HepG2 (cell line): ENCODE data around the gene ERLIN1. TPM values are rescaled to one million over a fixed set of nuclear protein-coding genes. Genes with fewer than 3 reads are reported as not detected.

Experiments used
- ATAC-seq: fragments of 200-7000 bp; cut with Tn5 transposase; 3 replicates; pipeline ENCODE4 v1.9.1; 2020; ENCODE audit warnings: mild to moderate bottlenecking, moderate library complexity
- BruUV-seq: library from RNA; stranded (reverse); fragments of 400-500 nt; replicated peaks from 2 replicates; lab custom pipeline; 2021; lab: Mats Ljungman, UMichigan
- CTCF ChIA-PET: fragments of 300-600 bp; formaldehyde crosslinking; extraction: SDS; loops from one replicate; lab custom pipeline; 2021; ENCODE audit warnings: low total read pairs, inconsistent platforms, low intra/inter-chr PET ratio; lab: Yijun Ruan, JAX
- POLR2A ChIA-PET: fragments of 350-600 bp; sonication (Branson Sonifier 250); formaldehyde crosslinking; loops from one replicate; lab custom pipeline; 2020; ENCODE audit warnings: antibody characterized with exemption, inconsistent platforms; lab: Yijun Ruan, JAX
- DNase-seq: peaks from one replicate; pipeline ENCODE4 v3.0.0-alpha.2; 2015; ENCODE audit warnings: low spot score
- FAIRE-seq: peaks from 3 replicates; lab custom pipeline; 2011; peaks lifted over from hg19 to GRCh38; lab: Jason Lieb, UNC
- H2AFZ ChIP-seq: one replicate; pipeline ENCODE4 v1.6.1; 2011; ENCODE audit warnings: low read length, inconsistent platforms
- H3K27ac ChIP-seq: fragments of 300-600 bp; 3 replicates; pipeline ENCODE4 v1.8.0; 2011; ENCODE audit warnings: mixed run types, mild to moderate bottlenecking, mixed read lengths, low read length, inconsistent platforms; ENCODE audit not compliant: insufficient read depth; ENCODE audit errors: extremely low read length
- H3K27me3 ChIP-seq, 2 experiments: fragments of 200-600 bp in 1 of 2; 2 replicates in 1 of 2; 3 replicates in 1 of 2; pipeline versions ENCODE4 v1.6.0 to v1.8.0; 2011; ENCODE audit warnings: low read length in 2 of 2, mild to moderate bottlenecking in 2 of 2, moderate library complexity in 2 of 2, inconsistent platforms in 1 of 2; ENCODE audit not compliant: insufficient read depth in 2 of 2, control insufficient read depth in 1 of 2
- H3K36me3 ChIP-seq, 2 experiments: fragments of 200-600 bp in 1 of 2; replicated peaks in 1 of 2; 2 replicates in 1 of 2; 3 replicates in 1 of 2; pipeline versions ENCODE4 v1.5.1 to v1.8.0; 2011; ENCODE audit warnings: low read length in 2 of 2, inconsistent platforms in 1 of 2; ENCODE audit not compliant: insufficient read depth in 2 of 2, control insufficient read depth in 1 of 2
- H3K4me1 ChIP-seq: 2 replicates; pipeline ENCODE4 v1.5.1; 2012; ENCODE audit warnings: low read length, inconsistent platforms; ENCODE audit not compliant: insufficient read depth
- H3K4me2 ChIP-seq: 2 replicates; pipeline ENCODE4 v1.6.0; 2011; ENCODE audit warnings: low read depth, low read length, inconsistent platforms
- H3K4me3 ChIP-seq, 3 experiments: fragments of 200-600 bp in 1 of 3; sonication (generic), shearing (Covaris generic) in 1 of 3; replicated peaks in 1 of 3; 2 replicates each; pipeline ENCODE4 v1.5.1; 2011 to 2016; ENCODE audit warnings: low read length in 3 of 3, inconsistent platforms in 2 of 3, low read depth in 2 of 3, mild to moderate bottlenecking in 2 of 3, control low read depth in 1 of 3, mixed read lengths in 1 of 3; ENCODE audit not compliant: insufficient read depth in 1 of 3
- H3K79me2 ChIP-seq: one replicate; pipeline ENCODE4 v1.6.1; 2011; ENCODE audit warnings: low read length, inconsistent platforms; ENCODE audit not compliant: insufficient read depth
- H3K9ac ChIP-seq: 2 replicates; pipeline ENCODE4 v1.6.0; 2011; ENCODE audit warnings: mild to moderate bottlenecking, low read depth, low read length, inconsistent platforms; ENCODE audit not compliant: insufficient read depth
- H3K9me3 ChIP-seq: 2 replicates; pipeline ENCODE4 v1.5.1; 2012; ENCODE audit warnings: mild to moderate bottlenecking, low read length
- H4K20me1 ChIP-seq: 2 replicates; pipeline ENCODE4 v1.6.0; 2011; ENCODE audit warnings: inconsistent platforms, mild to moderate bottlenecking, low read length, moderate library complexity; ENCODE audit not compliant: insufficient read depth
- CBX1 ChIP-seq: IDR thresholded peaks from one replicate; pipeline ENCODE4 v1.6.1; 2016; ENCODE audit warnings: antibody characterized with exemption, low read depth
- CBX2 ChIP-seq, 2 experiments: fragments of 200-600 bp in 1 of 2; sonication (generic); formaldehyde crosslinking in 1 of 2; IDR thresholded peaks; 2 replicates each; pipeline versions ENCODE4 v1.7.0 to v1.8.1; 2018 to 2022; ENCODE audit warnings: low read depth in 2 of 2, low read length in 1 of 2, mild to moderate bottlenecking in 1 of 2, missing genetic modification reagents in 1 of 2
- CSRNP2 ChIP-seq: sonication (generic); formaldehyde crosslinking; conservative IDR thresholded peaks from 2 replicates; pipeline ENCODE4 v1.8.0; 2022; ENCODE audit warnings: low read depth, missing genetic modification reagents
- EEA1 ChIP-seq: sonication (generic); formaldehyde crosslinking; IDR thresholded peaks from 2 replicates; pipeline ENCODE4 v1.5.1; 2020; ENCODE audit warnings: mild to moderate bottlenecking, missing genetic modification reagents, borderline replicate concordance
- GPN1 ChIP-seq: sonication (generic); formaldehyde crosslinking; IDR thresholded peaks from 2 replicates; pipeline ENCODE4 v1.5.1; 2020; ENCODE audit warnings: missing genetic modification reagents, borderline replicate concordance
- YEATS4 ChIP-seq: sonication (generic); formaldehyde crosslinking; IDR thresholded peaks from 2 replicates; pipeline ENCODE4 v1.4.0; 2020; ENCODE audit warnings: missing genetic modification reagents, borderline replicate concordance
- ZBTB33 ChIP-seq: sonication (generic); formaldehyde crosslinking; IDR thresholded peaks from 2 replicates; pipeline ENCODE4 v1.4.0; 2020; ENCODE audit warnings: missing genetic modification reagents
- ZNF235 ChIP-seq: sonication (generic); formaldehyde crosslinking; IDR thresholded peaks from 2 replicates; pipeline ENCODE4 v1.8.1; 2023; ENCODE audit warnings: mild to moderate bottlenecking, missing genetic modification reagents, borderline replicate concordance
- ZNF350 ChIP-seq: sonication (generic); formaldehyde crosslinking; IDR thresholded peaks from 2 replicates; pipeline ENCODE4 v1.4.0; 2020; ENCODE audit warnings: mild to moderate bottlenecking, low read depth, missing genetic modification reagents, borderline replicate concordance
- ZNF557 ChIP-seq: sonication (generic); formaldehyde crosslinking; IDR thresholded peaks from 2 replicates; pipeline ENCODE4 v1.4.0; 2020; ENCODE audit warnings: missing genetic modification reagents
- ZNF577 ChIP-seq: sonication (generic); formaldehyde crosslinking; IDR thresholded peaks from 2 replicates; pipeline ENCODE4 v1.4.0; 2020; ENCODE audit warnings: mild to moderate bottlenecking, low read depth, missing genetic modification reagents, borderline replicate concordance
- ZNF629 ChIP-seq: sonication (generic); formaldehyde crosslinking; conservative IDR thresholded peaks from 2 replicates; pipeline ENCODE4 v1.5.0; 2020; ENCODE audit warnings: missing genetic modification reagents
- ZNF660 ChIP-seq: sonication (generic); formaldehyde crosslinking; IDR thresholded peaks from 2 replicates; pipeline ENCODE4 v1.5.1; 2020; ENCODE audit warnings: mild to moderate bottlenecking, low read depth, missing genetic modification reagents, borderline replicate concordance
- ZNF747 ChIP-seq: sonication (generic); formaldehyde crosslinking; IDR thresholded peaks from 2 replicates; pipeline ENCODE4 v1.8.1; 2023; ENCODE audit warnings: missing genetic modification reagents, mild to moderate bottlenecking, borderline replicate concordance
- ZNF790 ChIP-seq: sonication (generic); formaldehyde crosslinking; IDR thresholded peaks from 2 replicates; pipeline ENCODE4 v1.8.0; 2022; ENCODE audit warnings: missing genetic modification reagents, mild to moderate bottlenecking, borderline replicate concordance
- ZSCAN30 ChIP-seq: sonication (generic); formaldehyde crosslinking; IDR thresholded peaks from 2 replicates; pipeline ENCODE4 v1.5.0; 2020; ENCODE audit warnings: mild to moderate bottlenecking, missing genetic modification reagents
- ZUFSP ChIP-seq: sonication (generic); formaldehyde crosslinking; IDR thresholded peaks from 2 replicates; pipeline ENCODE4 v1.9.0; 2021; ENCODE audit warnings: missing genetic modification reagents, mild to moderate bottlenecking, borderline replicate concordance
- WGBS: methylation state at CpG from one replicate; pipeline ENCODE4 v1.1.6; 2017; ENCODE audit warnings: low lambda C conversion rate; 5-methylcytosine and 5-hydroxymethylcytosine counted together
- in situ Hi-C: cut with HindIII; loops from 2 replicates; pipeline ENCODE4 v1.10.0; 2017; ENCODE audit warnings: low pct_unique_long_range_greater_than_20kb; ENCODE audit not compliant: extremely low pct_ligation_motif_present
- intact Hi-C: fragments of 100-400 bp; cut with micrococcal nuclease; formaldehyde crosslinking; loops from one replicate; pipeline ENCODE4 v1.10.0; 2022; ENCODE audit not compliant: unreplicated experiment
- polyA plus RNA-seq, 8 experiments: library from polyadenylated mRNA; depleted of rRNA in 3 of 8; stranded (reverse) in 7 of 8; unstranded in 1 of 8; fragments of >200 nt; fragmentation: Illumina TruSeq in 4 of 8; extraction: Trizol in 4 of 8; gene quantifications; 2 replicates each; pipeline versions ENCODE4 v1.2.1 to v1.2.3, GENCODE V29; 2011 to 2016; ENCODE audit warnings: low read depth in 4 of 8, missing spikeins in 1 of 8, mixed read lengths in 1 of 8; ENCODE audit not compliant: insufficient read depth in 1 of 8
- total RNA-seq, 5 experiments: library from RNA; depleted of rRNA; stranded (reverse); fragments of >200 nt; fragmentation: Illumina TruSeq; extraction: Trizol; gene quantifications; 2 replicates each; pipeline ENCODE4 v1.2.3, GENCODE V29; 2016; ENCODE audit warnings: low read depth in 1 of 5

The ERLIN1 gene
- total and polyA plus RNA-seq, 2 of the 13 experiments (the other 11 are each of a cell fraction or from before 2014, with no cell fraction given) = 56.8 to 69.3 TPM

DNA sequence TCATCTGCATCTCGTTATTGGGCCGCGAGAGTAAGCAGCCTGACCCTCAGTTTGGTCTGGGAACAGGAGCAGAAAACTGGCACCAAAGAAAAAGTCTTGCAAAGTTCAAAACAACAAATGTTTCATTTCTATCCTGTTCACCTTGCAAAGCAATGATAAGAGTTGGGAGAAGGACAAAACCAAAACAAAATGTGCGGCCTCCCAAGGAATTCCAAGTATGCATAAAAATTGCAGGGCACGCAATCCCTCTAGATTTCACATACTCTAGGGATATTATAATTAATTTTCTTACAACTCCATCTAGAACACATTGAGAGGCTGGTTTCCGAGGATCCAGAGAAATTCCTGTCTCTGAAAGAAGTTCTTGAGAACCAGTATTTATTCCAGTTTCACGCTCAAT is 23.5 kb upstream of the ERLIN1 start (continued):
- no peak for TF ChIP-seq ZUFSP (CRISPR knock-in tag)
- no peak for TF ChIP-seq ZNF557 (CRISPR knock-in tag)
- no peak for TF ChIP-seq ZNF629
- no peak for TF ChIP-seq CBX2 (IDR thresholded peaks at IDR 0.05; ENCODE audit: low read depth, low read length)
- TF ChIP-seq CBX2 (CRISPR knock-in tag; IDR thresholded peaks at IDR 0.05; ENCODE audit: low read depth) = no peak
- no peak for TF ChIP-seq ZNF350 (CRISPR knock-in tag)
- no peak for TF ChIP-seq ZNF747 (CRISPR knock-in tag)
- TF ChIP-seq GPN1 = no peak

GRCh38 chr10:100208276-100208675 is 22.4 kb upstream of the ERLIN1 start:
- H3K4me2 ChIP-seq = no peak overlapping the region
- H3K79me2 ChIP-seq = no peaks in the 10 kb centered on the region
- no peak overlapping the region for H2AFZ ChIP-seq
- H3K36me3 ChIP-seq = peaks cover 8 to 38% of the 10 kb centered on the region in 2 experiments; a peak in 4 of 5 replicates
- no peak overlapping the region for H3K9ac ChIP-seq
- DNase-seq (no peak), FAIRE-seq (no peak), ATAC-seq (no peak)
- no peaks in the 10 kb centered on the region for H4K20me1 ChIP-seq
- BruUV-seq = no TSS peak
- ChIA-PET CTCF (no interaction called here), POLR2A (no interaction called here)
- no peak overlapping the region for H3K4me3 ChIP-seq
- H3K27ac ChIP-seq = no peak overlapping the region
- WGBS = 95% methylated on average over 9 of the region's 9 CpGs
- in situ Hi-C loops = no loop called here
- no peaks in the 10 kb centered on the region for H3K27me3 ChIP-seq
- intact Hi-C loops = no loop called here
- H3K9me3 ChIP-seq = no peaks in the 10 kb centered on the region
- no peaks in the 10 kb centered on the region for H3K4me1 ChIP-seq
- TF ChIP-seq ZBTB33 (CRISPR knock-in tag) (no peak), ZNF790 (CRISPR knock-in tag) (no peak), EEA1 (no peak), ZNF660 (CRISPR knock-in tag) (no peak), ZNF235 (CRISPR knock-in tag) (no peak), YEATS4 (CRISPR knock-in tag) (no peak), ZSCAN30 (CRISPR knock-in tag) (no peak), CSRNP2 (CRISPR knock-in tag) (no peak), ZNF577 (CRISPR knock-in tag) (no peak), CBX1 (no peak)
